ENCODE data around the gene SMIM29.

The SMIM29 gene

GRCh38 chr6:34226066-34226465 is 22.7 kb downstream of the SMIM29 start:
- DNase-seq (ENCODE audit: low read depth in 2 of 2) = no peak

GRCh38 chr6:34225551-34225950 is 23.3 kb downstream of the SMIM29 start:
- no peak for DNase-seq (ENCODE audit: low read depth in 2 of 2)

GRCh38 chr6:34223956-34224940 is 24.6 kb downstream of the SMIM29 start:
- DNase-seq (ENCODE audit: low read depth in 2 of 2) = peak; percentile 84 to 86

- DNase-seq (ENCODE audit: low read depth in 2 of 2) = no peak
These were observed 25.3 kb downstream of the SMIM29 start for GRCh38 chr6:34223381-34223955.

- DNase-seq (ENCODE audit: low read depth in 2 of 2) = no peak
These were observed 30.1 kb downstream of the SMIM29 start for GRCh38 chr6:34218691-34219090.

GRCh38 chr6:34213772-34214171 is 35.0 kb downstream of the SMIM29 start:
- DNase-seq (ENCODE audit: low read depth in 2 of 2) = no peak

GRCh38 chr6:34207695-34208443 is 40.9 kb downstream of the SMIM29 start:
- no peak for DNase-seq (ENCODE audit: low read depth in 2 of 2)

- no peak for DNase-seq (ENCODE audit: low read depth in 2 of 2)
These were observed 42.1 kb downstream of the SMIM29 start for GRCh38 chr6:34206726-34207125.

- DNase-seq (ENCODE audit: low read depth in 2 of 2) = no peak
These were observed 42.9 kb downstream of the SMIM29 start for GRCh38 chr6:34205916-34206315.

- no peak for DNase-seq (ENCODE audit: low read depth in 2 of 2)
These were observed 43.3 kb downstream of the SMIM29 start for GRCh38 chr6:34205466-34205865.

- DNase-seq (ENCODE audit: low read depth in 2 of 2) = no peak
These were observed 44.1 kb downstream of the SMIM29 start for GRCh38 chr6:34204693-34205092.

GRCh38 chr6:34202329-34203201 is 46.2 kb downstream of the SMIM29 start:
- no peak for DNase-seq (ENCODE audit: low read depth in 2 of 2)

- DNase-seq (ENCODE audit: low read depth in 2 of 2) = no peak
These were observed 47.2 kb downstream of the SMIM29 start for GRCh38 chr6:34201455-34202107.

- no peak for DNase-seq (ENCODE audit: low read depth in 2 of 2)
These were observed 48.4 kb downstream of the SMIM29 start for GRCh38 chr6:34200340-34200971.

- no peak for DNase-seq (ENCODE audit: low read depth in 2 of 2)
These were observed 52.0 kb downstream of the SMIM29 start for GRCh38 chr6:34196833-34197195.
